ENCODE measurements around the gene TMCC3. TPM values are rescaled to one million over a fixed set of nuclear protein-coding genes. Genes with fewer than 3 reads are reported as not detected.

The TMCC3 gene
- total and polyA plus RNA-seq, 4 donors: 0.81 to 2.3 (median 1.5) TPM

DNA sequence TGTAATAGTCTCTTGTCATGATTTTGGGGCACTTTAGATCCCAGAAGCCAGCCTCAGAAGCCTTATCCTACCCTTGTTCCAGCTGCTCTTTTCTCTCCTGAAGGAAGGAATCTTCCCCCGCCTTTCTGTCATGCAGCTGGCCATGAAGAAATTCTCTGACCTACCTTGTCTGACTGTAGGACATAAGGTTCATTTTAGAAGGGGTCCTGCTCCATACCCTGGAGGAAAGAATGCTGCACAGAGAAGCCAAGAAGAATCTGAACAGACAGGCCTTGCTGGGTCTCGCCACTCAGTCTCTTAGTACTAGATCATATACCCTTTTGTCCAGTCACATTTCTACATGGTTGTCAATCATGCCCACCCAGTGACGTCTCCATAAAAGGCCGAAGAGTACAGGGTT, 6.2 kb upstream of the TMCC3 start:
- TF ChIP-seq SP1 (IDR thresholded peaks at IDR 0.05): no peak
- WGBS: 96% methylated on average over 4 of the region's 4 CpGs
- no peak for DNase-seq (ENCODE audit: low spot score)
- H3K9ac ChIP-seq (ENCODE audit: low read depth in 1 of 2, low read length in 2 of 2): no peak overlapping the region
- no peaks in the 10 kb centered on the region for H3K9me3 ChIP-seq (ENCODE audit: control insufficient read depth in 4 of 4, low read length in 3 of 4)
- no peak overlapping the region for H3K27ac ChIP-seq (ENCODE audit: low read depth in 1 of 2, low read length in 2 of 2)
- no peak overlapping the region for H3K4me3 ChIP-seq (ENCODE audit: low read depth in 1 of 3, low read length in 3 of 3)
- H3K36me3 ChIP-seq (ENCODE audit: control insufficient read depth in 4 of 4, insufficient read depth in 3 of 4, low read depth in 1 of 4, low read length in 3 of 4): no peaks in the 10 kb centered on the region
- no peaks in the 10 kb centered on the region for H3K27me3 ChIP-seq (ENCODE audit: control insufficient read depth in 4 of 4, insufficient read depth in 4 of 4, low read length in 3 of 4)
- H3K4me1 ChIP-seq (ENCODE audit: control insufficient read depth in 4 of 4, insufficient read depth in 4 of 4, low read length in 3 of 4): no peaks in the 10 kb centered on the region

DNA sequence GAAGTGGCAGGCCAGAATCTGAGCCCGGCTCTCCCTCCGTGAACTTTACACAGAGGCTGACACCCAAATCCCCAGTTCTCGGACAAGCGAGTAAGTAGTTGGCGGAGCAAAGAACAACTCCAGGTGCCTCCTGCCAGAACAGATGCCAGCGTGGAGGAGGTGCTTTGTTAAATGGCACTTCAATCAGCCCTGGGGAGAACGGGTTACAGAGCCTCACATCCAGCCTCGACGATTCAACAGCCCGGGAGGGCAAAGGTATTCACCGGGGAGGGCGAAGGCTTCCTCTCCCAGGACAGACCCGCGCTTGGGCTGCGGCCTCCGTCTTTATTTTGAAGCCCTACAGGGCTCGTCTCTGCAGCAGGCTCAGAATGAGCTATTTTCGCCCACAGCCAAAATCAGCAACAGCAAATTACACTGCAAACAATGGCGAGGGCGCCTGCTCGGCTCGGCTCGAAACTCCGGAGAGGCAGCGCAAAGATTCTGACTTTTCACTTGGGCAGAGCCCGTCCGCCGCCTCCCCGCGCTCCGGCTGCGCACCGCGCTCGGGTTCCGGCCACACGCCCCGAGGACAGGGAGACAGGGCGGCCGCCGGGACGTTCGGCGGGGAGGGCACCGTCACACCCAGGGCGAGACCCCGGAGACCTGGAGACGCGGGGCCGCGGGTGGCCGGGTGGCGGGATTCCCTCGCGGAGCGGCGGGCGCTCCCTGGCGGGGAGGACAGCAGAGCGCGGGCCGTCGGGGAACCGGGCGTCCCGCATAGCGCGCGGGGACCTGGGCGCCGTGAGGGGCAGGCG, 811 bp downstream of the TMCC3 start:
- Histone ChIP-seq H3K27ac (ENCODE audit: low read depth in 1 of 2, low read length in 2 of 2) (peak overlapping the region; percentile 60 to 61), H3K9ac (ENCODE audit: low read depth in 1 of 2, low read length in 2 of 2) (peak overlapping the region in 1 of 2 donors; percentile 39), H3K36me3 (ENCODE audit: control insufficient read depth in 4 of 4, insufficient read depth in 3 of 4, low read depth in 1 of 4, low read length in 3 of 4) (no peaks in the 10 kb centered on the region), H3K4me3 (ENCODE audit: low read depth in 1 of 3, low read length in 3 of 3) (peak overlapping the region; percentile 32 to 87 (median 70)), H3K9me3 (ENCODE audit: control insufficient read depth in 4 of 4, low read length in 3 of 4) (no peaks in the 10 kb centered on the region), H3K27me3 (ENCODE audit: control insufficient read depth in 4 of 4, insufficient read depth in 4 of 4, low read length in 3 of 4) (no peaks in the 10 kb centered on the region), H3K4me1 (ENCODE audit: control insufficient read depth in 4 of 4, insufficient read depth in 4 of 4, low read length in 3 of 4) (peaks cover 2 to 21% (median 4%) of the 10 kb centered on the region in 4 donors)
- peak; percentile 41 for DNase-seq (ENCODE audit: low spot score)
- WGBS: 4% methylated on average over 72 of the region's 72 CpGs
- peak; percentile 50 for TF ChIP-seq YY1 (IDR thresholded peaks at IDR 0.05)
- no peak for TF ChIP-seq EGR1 (IDR thresholded peaks at IDR 0.05; ENCODE audit: low read depth in 2 of 2)
- TF ChIP-seq RAD21 (IDR thresholded peaks at IDR 0.05): peak; percentile 3 to 29
- no peak for TF ChIP-seq HNF4G (IDR thresholded peaks at IDR 0.05)
- TF ChIP-seq ATF3 (IDR thresholded peaks at IDR 0.05): no peak
- TF ChIP-seq, protein P1, sequence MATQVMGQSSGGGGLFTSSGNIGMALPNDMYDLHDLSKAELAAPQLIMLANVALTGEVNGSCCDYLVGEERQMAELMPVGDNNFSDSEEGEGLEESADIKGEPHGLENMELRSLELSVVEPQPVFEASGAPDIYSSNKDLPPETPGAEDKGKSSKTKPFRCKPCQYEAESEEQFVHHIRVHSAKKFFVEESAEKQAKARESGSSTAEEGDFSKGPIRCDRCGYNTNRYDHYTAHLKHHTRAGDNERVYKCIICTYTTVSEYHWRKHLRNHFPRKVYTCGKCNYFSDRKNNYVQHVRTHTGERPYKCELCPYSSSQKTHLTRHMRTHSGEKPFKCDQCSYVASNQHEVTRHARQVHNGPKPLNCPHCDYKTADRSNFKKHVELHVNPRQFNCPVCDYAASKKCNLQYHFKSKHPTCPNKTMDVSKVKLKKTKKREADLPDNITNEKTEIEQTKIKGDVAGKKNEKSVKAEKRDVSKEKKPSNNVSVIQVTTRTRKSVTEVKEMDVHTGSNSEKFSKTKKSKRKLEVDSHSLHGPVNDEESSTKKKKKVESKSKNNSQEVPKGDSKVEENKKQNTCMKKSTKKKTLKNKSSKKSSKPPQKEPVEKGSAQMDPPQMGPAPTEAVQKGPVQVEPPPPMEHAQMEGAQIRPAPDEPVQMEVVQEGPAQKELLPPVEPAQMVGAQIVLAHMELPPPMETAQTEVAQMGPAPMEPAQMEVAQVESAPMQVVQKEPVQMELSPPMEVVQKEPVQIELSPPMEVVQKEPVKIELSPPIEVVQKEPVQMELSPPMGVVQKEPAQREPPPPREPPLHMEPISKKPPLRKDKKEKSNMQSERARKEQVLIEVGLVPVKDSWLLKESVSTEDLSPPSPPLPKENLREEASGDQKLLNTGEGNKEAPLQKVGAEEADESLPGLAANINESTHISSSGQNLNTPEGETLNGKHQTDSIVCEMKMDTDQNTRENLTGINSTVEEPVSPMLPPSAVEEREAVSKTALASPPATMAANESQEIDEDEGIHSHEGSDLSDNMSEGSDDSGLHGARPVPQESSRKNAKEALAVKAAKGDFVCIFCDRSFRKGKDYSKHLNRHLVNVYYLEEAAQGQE (IDR thresholded peaks at IDR 0.05): no peak
- TF ChIP-seq, protein P2, sequence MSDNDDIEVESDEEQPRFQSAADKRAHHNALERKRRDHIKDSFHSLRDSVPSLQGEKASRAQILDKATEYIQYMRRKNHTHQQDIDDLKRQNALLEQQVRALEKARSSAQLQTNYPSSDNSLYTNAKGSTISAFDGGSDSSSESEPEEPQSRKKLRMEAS (IDR thresholded peaks at IDR 0.05): no peak
- no peak for TF ChIP-seq NR2F2 (IDR thresholded peaks at IDR 0.05)
- TF ChIP-seq TAF1 (conservative IDR thresholded peaks at IDR 0.05): no peak
- TF ChIP-seq, protein P3, sequence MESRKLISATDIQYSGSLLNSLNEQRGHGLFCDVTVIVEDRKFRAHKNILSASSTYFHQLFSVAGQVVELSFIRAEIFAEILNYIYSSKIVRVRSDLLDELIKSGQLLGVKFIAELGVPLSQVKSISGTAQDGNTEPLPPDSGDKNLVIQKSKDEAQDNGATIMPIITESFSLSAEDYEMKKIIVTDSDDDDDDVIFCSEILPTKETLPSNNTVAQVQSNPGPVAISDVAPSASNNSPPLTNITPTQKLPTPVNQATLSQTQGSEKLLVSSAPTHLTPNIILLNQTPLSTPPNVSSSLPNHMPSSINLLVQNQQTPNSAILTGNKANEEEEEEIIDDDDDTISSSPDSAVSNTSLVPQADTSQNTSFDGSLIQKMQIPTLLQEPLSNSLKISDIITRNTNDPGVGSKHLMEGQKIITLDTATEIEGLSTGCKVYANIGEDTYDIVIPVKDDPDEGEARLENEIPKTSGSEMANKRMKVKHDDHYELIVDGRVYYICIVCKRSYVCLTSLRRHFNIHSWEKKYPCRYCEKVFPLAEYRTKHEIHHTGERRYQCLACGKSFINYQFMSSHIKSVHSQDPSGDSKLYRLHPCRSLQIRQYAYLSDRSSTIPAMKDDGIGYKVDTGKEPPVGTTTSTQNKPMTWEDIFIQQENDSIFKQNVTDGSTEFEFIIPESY (IDR thresholded peaks at IDR 0.05): no peak
- peak in 1 of 2 donors; percentile 34 for TF ChIP-seq HNF4A (conservative IDR thresholded peaks at IDR 0.05)
- no peak for TF ChIP-seq FOXA1 (IDR thresholded peaks at IDR 0.05)
- TF ChIP-seq GABPA (IDR thresholded peaks at IDR 0.05 in 1 of 2, conservative IDR thresholded peaks at IDR 0.05 in 1 of 2): no peak
- TF ChIP-seq RXRA (IDR thresholded peaks at IDR 0.05): peak in 1 of 2 donors; percentile 26
- TF ChIP-seq SP1 (IDR thresholded peaks at IDR 0.05): no peak
- TF ChIP-seq JUND (IDR thresholded peaks at IDR 0.05): no peak
- no peak for TF ChIP-seq FOXA2 (IDR thresholded peaks at IDR 0.05)
- TF ChIP-seq, protein P4, sequence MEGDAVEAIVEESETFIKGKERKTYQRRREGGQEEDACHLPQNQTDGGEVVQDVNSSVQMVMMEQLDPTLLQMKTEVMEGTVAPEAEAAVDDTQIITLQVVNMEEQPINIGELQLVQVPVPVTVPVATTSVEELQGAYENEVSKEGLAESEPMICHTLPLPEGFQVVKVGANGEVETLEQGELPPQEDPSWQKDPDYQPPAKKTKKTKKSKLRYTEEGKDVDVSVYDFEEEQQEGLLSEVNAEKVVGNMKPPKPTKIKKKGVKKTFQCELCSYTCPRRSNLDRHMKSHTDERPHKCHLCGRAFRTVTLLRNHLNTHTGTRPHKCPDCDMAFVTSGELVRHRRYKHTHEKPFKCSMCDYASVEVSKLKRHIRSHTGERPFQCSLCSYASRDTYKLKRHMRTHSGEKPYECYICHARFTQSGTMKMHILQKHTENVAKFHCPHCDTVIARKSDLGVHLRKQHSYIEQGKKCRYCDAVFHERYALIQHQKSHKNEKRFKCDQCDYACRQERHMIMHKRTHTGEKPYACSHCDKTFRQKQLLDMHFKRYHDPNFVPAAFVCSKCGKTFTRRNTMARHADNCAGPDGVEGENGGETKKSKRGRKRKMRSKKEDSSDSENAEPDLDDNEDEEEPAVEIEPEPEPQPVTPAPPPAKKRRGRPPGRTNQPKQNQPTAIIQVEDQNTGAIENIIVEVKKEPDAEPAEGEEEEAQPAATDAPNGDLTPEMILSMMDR (IDR thresholded peaks at IDR 0.05; ENCODE audit: low read depth, low read length, missing input control): no peak

Data from liver (tissue), 9 donors.